CD4-positive, CD25-positive, alpha-beta regulatory T cell (primary cell): Measurements from ENCODE around the gene RCAN2. TPM values are rescaled to one million over a fixed set of nuclear protein-coding genes. Genes with fewer than 3 reads are reported as not detected.

Source experiments
- ATAC-seq, 2 donors: fragments of 150-1000 bp; cut with Tn5 transposase; one replicate each; pipeline ENCODE4 v1.10.0; 2021; ENCODE audit warnings: low read depth in 2 of 2, moderate number of reproducible peaks in 2 of 2, moderate library complexity in 1 of 2
- DNase-seq, 3 donors: peaks; one replicate each; pipeline versions ENCODE4 v3.0.0 to v3.0.0-alpha.2; 2012 to 2022; ENCODE audit warnings: mixed read lengths in 1 of 3
- H3K27ac ChIP-seq: one replicate; pipeline ENCODE4 v1.7.0; 2013; ENCODE audit warnings: mild to moderate bottlenecking, low read length; ENCODE audit not compliant: insufficient read depth, poor library complexity, severe bottlenecking
- H3K27me3 ChIP-seq: one replicate; pipeline ENCODE4 v1.7.0; 2013; ENCODE audit warnings: low read length; ENCODE audit not compliant: control insufficient read depth, insufficient read depth
- H3K36me3 ChIP-seq: one replicate; pipeline ENCODE4 v1.7.0; 2013; ENCODE audit warnings: mild to moderate bottlenecking, low read length, moderate library complexity; ENCODE audit not compliant: control insufficient read depth, insufficient read depth
- H3K4me1 ChIP-seq: 2 replicates; pipeline ENCODE4 v1.7.0; 2013; ENCODE audit warnings: mild to moderate bottlenecking, low read length; ENCODE audit not compliant: insufficient read depth, control insufficient read depth, poor library complexity, severe bottlenecking
- H3K4me3 ChIP-seq: one replicate; pipeline ENCODE4 v1.7.0; 2013; ENCODE audit warnings: low read depth, mild to moderate bottlenecking, low read length, moderate library complexity
- H3K9me3 ChIP-seq, 2 experiments: 1 replicate in 1 of 2; 2 replicates in 1 of 2; pipeline ENCODE4 v1.7.0; 2013; ENCODE audit warnings: low read length in 2 of 2, mild to moderate bottlenecking in 1 of 2, moderate library complexity in 1 of 2; ENCODE audit not compliant: control insufficient read depth in 2 of 2
- H3K27ac Mint-ChIP-seq, 3 donors: one replicate each; pipeline ENCODE4 v1.8.0; 2020 to 2022; ENCODE audit warnings: mild to moderate bottlenecking in 3 of 3, mixed read lengths in 3 of 3, moderate library complexity in 2 of 3
- H3K27me3 Mint-ChIP-seq: one replicate; pipeline ENCODE4 v1.8.0; 2022; ENCODE audit warnings: mild to moderate bottlenecking, mixed read lengths
- H3K36me3 Mint-ChIP-seq: one replicate; pipeline ENCODE4 v1.8.0; 2020; ENCODE audit warnings: mixed read lengths
- H3K4me1 Mint-ChIP-seq, 4 donors: one replicate each; pipeline ENCODE4 v1.8.0; 2020 to 2022; ENCODE audit warnings: mixed read lengths in 4 of 4, mild to moderate bottlenecking in 1 of 4
- H3K4me3 Mint-ChIP-seq, 4 donors: one replicate each; pipeline ENCODE4 v1.8.0; 2020 to 2022; ENCODE audit warnings: mild to moderate bottlenecking in 4 of 4, mixed read lengths in 4 of 4, moderate library complexity in 3 of 4
- H3K9me3 Mint-ChIP-seq, 7 donors: one replicate each; pipeline ENCODE4 v1.8.0; 2020 to 2022; ENCODE audit warnings: mixed read lengths in 7 of 7, mild to moderate bottlenecking in 3 of 7, moderate library complexity in 2 of 7
- polyA plus RNA-seq, 4 donors: library from polyadenylated mRNA; unstranded; fragments of 300-500 nt; fragmentation: Illumina TruSeq; gene quantifications; one replicate each; pipeline ENCODE4 v1.2.3, GENCODE V29; 2021
- total RNA-seq: library from RNA; stranded (reverse); gene quantifications from one replicate; pipeline ENCODE4 v1.2.3, GENCODE V29; 2022

Gene RCAN2
- total and polyA plus RNA-seq, 5 donors from 2014 or later = 0.08 to 0.14 TPM; not detected in 3

- H3K9me3 Mint-ChIP-seq = peaks cover 0 to 1% (median 0%) of the 10 kb centered on the region in 7 donors
- H3K27ac ChIP-seq = no peak overlapping the region
- peaks cover 42% of the 10 kb centered on the region for H3K27me3 ChIP-seq
- no peaks in the 10 kb centered on the region for H3K36me3 ChIP-seq
- H3K36me3 Mint-ChIP-seq = no peaks in the 10 kb centered on the region
- H3K4me1 ChIP-seq = peaks cover 8% of the 10 kb centered on the region
- H3K4me3 Mint-ChIP-seq = peak overlapping the region in 3 of 4 donors; percentile 36 to 52 (median 37)
- H3K9me3 ChIP-seq = no peaks in the 10 kb centered on the region
- peaks cover 76% of the 10 kb centered on the region for H3K27me3 Mint-ChIP-seq
- no peak overlapping the region for H3K4me3 ChIP-seq
- ATAC-seq = no peak
- no peak for DNase-seq
- peaks cover 0 to 11% (median under 1%) of the 10 kb centered on the region in 4 donors for H3K4me1 Mint-ChIP-seq
- H3K27ac Mint-ChIP-seq = no peak overlapping the region
These were observed 636 bp downstream of the RCAN2 start for GRCh38 chr6:46490425-46491200.

GRCh38 chr6:46486181-46486580, 5.1 kb downstream of the RCAN2 start:
- H3K4me3 ChIP-seq = no peak overlapping the region
- peaks cover 23% of the 10 kb centered on the region for H3K27me3 ChIP-seq
- no peak overlapping the region for H3K27ac ChIP-seq
- H3K4me1 Mint-ChIP-seq = peaks cover 0 to 8% (median under 1%) of the 10 kb centered on the region in 4 donors
- H3K36me3 ChIP-seq = no peaks in the 10 kb centered on the region
- ATAC-seq (no peak), DNase-seq (no peak)
- no peak overlapping the region for H3K4me3 Mint-ChIP-seq
- H3K27ac Mint-ChIP-seq = no peak overlapping the region
- H3K4me1 ChIP-seq = peaks cover under 1% of the 10 kb centered on the region
- peaks cover 0 to 1% (median 0%) of the 10 kb centered on the region in 7 donors for H3K9me3 Mint-ChIP-seq
- H3K9me3 ChIP-seq = no peaks in the 10 kb centered on the region
- H3K36me3 Mint-ChIP-seq = no peaks in the 10 kb centered on the region
- H3K27me3 Mint-ChIP-seq = peaks cover 36% of the 10 kb centered on the region

- Mint-ChIP-seq H3K27ac (no peak overlapping the region), H3K36me3 (no peaks in the 10 kb centered on the region), H3K4me1 (no peaks in the 10 kb centered on the region), H3K27me3 (peaks cover 24% of the 10 kb centered on the region), H3K9me3 (peaks cover 0 to 1% (median 0%) of the 10 kb centered on the region in 7 donors), H3K4me3 (no peak overlapping the region)
- DNase-seq = no peak
- Histone ChIP-seq H3K9me3 (no peaks in the 10 kb centered on the region), H3K4me3 (no peak overlapping the region), H3K27me3 (peaks cover 14% of the 10 kb centered on the region), H3K4me1 (no peaks in the 10 kb centered on the region), H3K36me3 (no peaks in the 10 kb centered on the region), H3K27ac (no peak overlapping the region)
- no peak for ATAC-seq
These were observed 7.0 kb downstream of the RCAN2 start for GRCh38 chr6:46484081-46484820.

- Histone ChIP-seq H3K27ac (no peak overlapping the region), H3K4me3 (no peak overlapping the region), H3K27me3 (no peaks in the 10 kb centered on the region), H3K4me1 (no peaks in the 10 kb centered on the region), H3K36me3 (no peaks in the 10 kb centered on the region), H3K9me3 (no peaks in the 10 kb centered on the region)
- no peaks in the 10 kb centered on the region for H3K36me3 Mint-ChIP-seq
- no peaks in the 10 kb centered on the region for H3K4me1 Mint-ChIP-seq
- no peak for DNase-seq
- no peak overlapping the region for H3K4me3 Mint-ChIP-seq
- no peak overlapping the region for H3K27ac Mint-ChIP-seq
- no peaks in the 10 kb centered on the region for H3K27me3 Mint-ChIP-seq
- ATAC-seq = no peak
- H3K9me3 Mint-ChIP-seq = peaks cover 0 to 2% (median 0%) of the 10 kb centered on the region in 7 donors
These were observed 14.9 kb downstream of the RCAN2 start for GRCh38 chr6:46476301-46476700.

- Mint-ChIP-seq H3K9me3 (peaks cover 0 to 3% (median 0%) of the 10 kb centered on the region in 7 donors), H3K4me1 (no peaks in the 10 kb centered on the region), H3K27me3 (no peaks in the 10 kb centered on the region), H3K4me3 (no peak overlapping the region), H3K36me3 (no peaks in the 10 kb centered on the region), H3K27ac (no peak overlapping the region)
- DNase-seq (no peak), ATAC-seq (no peak)
- Histone ChIP-seq H3K9me3 (no peaks in the 10 kb centered on the region), H3K36me3 (no peaks in the 10 kb centered on the region), H3K4me3 (no peak overlapping the region), H3K4me1 (no peaks in the 10 kb centered on the region), H3K27me3 (peaks cover 3% of the 10 kb centered on the region), H3K27ac (no peak overlapping the region)
These were observed 17.4 kb downstream of the RCAN2 start for GRCh38 chr6:46473881-46474280.

GRCh38 chr6:46472243-46472642, 19.0 kb downstream of the RCAN2 start:
- Histone ChIP-seq H3K9me3 (no peaks in the 10 kb centered on the region), H3K27me3 (peaks cover 3% of the 10 kb centered on the region), H3K4me3 (no peak overlapping the region), H3K4me1 (no peaks in the 10 kb centered on the region), H3K36me3 (no peaks in the 10 kb centered on the region), H3K27ac (no peak overlapping the region)
- Mint-ChIP-seq H3K4me3 (no peak overlapping the region), H3K27ac (no peak overlapping the region), H3K27me3 (no peaks in the 10 kb centered on the region), H3K9me3 (peaks cover 0 to 3% (median 0%) of the 10 kb centered on the region in 7 donors), H3K36me3 (no peaks in the 10 kb centered on the region), H3K4me1 (no peaks in the 10 kb centered on the region)
- ATAC-seq = no peak
- no peak for DNase-seq

GRCh38 chr6:46469021-46469420, 22.2 kb downstream of the RCAN2 start:
- no peak overlapping the region for H3K4me3 Mint-ChIP-seq
- Histone ChIP-seq H3K9me3 (no peaks in the 10 kb centered on the region), H3K27me3 (peaks cover 3% of the 10 kb centered on the region), H3K4me3 (no peak overlapping the region), H3K27ac (no peak overlapping the region), H3K4me1 (no peaks in the 10 kb centered on the region), H3K36me3 (no peaks in the 10 kb centered on the region)
- H3K36me3 Mint-ChIP-seq = no peaks in the 10 kb centered on the region
- DNase-seq (no peak), ATAC-seq (no peak)
- no peak overlapping the region for H3K27ac Mint-ChIP-seq
- H3K4me1 Mint-ChIP-seq = no peaks in the 10 kb centered on the region
- peaks cover 4% of the 10 kb centered on the region for H3K27me3 Mint-ChIP-seq
- H3K9me3 Mint-ChIP-seq = peaks cover 0 to 3% (median 0%) of the 10 kb centered on the region in 7 donors
